Gastroesophageal sphincter (tissue), 4 donors: ENCODE measurements around the gene GRM7. TPM values are rescaled to one million over a fixed set of nuclear protein-coding genes. Genes with fewer than 3 reads are reported as not detected.

Experiments
- ATAC-seq: fragments of 150-250 bp; one replicate; pipeline ENCODE4 v1.9.1; 2016; ENCODE audit warnings: mild to moderate bottlenecking, moderate library complexity
- H3K27ac ChIP-seq, 4 donors: fragments of 200-600 bp; sonication (generic) in 3 of 4; 1 replicate in 3 of 4; 2 replicates in 1 of 4; pipeline ENCODE4 v1.5.1; 2016 to 2019
- H3K27me3 ChIP-seq: fragments of 200-600 bp; sonication (generic); one replicate; pipeline ENCODE4 v1.5.1; 2019
- H3K36me3 ChIP-seq, 2 donors: fragments of 200-600 bp; sonication (generic); one replicate each; pipeline ENCODE4 v1.5.1; 2019; ENCODE audit warnings: control low read depth in 1 of 2
- H3K4me1 ChIP-seq, 3 donors: fragments of 200-600 bp; sonication (generic); 1 replicate in 2 of 3; 2 replicates in 1 of 3; pipeline ENCODE4 v1.5.1; 2016 to 2019; ENCODE audit warnings: control low read depth in 2 of 3
- H3K4me3 ChIP-seq, 2 donors: fragments of 200-600 bp; sonication (generic); one replicate each; pipeline ENCODE4 v1.5.1; 2019; ENCODE audit warnings: mild to moderate bottlenecking in 1 of 2, moderate library complexity in 1 of 2
- H3K9me3 ChIP-seq, 3 donors: fragments of 200-600 bp; sonication (generic); one replicate each; pipeline ENCODE4 v1.5.1; 2017 to 2019; ENCODE audit warnings: control low read depth in 2 of 3
- CTCF ChIP-seq, 4 experiments: fragments of 200-600 bp in 2 of 4; fragments of 450-650 bp in 2 of 4; sonication (generic) in 1 of 4; IDR thresholded peaks; one replicate each; pipeline ENCODE4 v1.5.1; 2017 to 2019; ENCODE audit warnings: antibody characterized with exemption in 4 of 4, mild to moderate bottlenecking in 2 of 4, moderate library complexity in 2 of 4
- EP300 ChIP-seq: sonication (generic); formaldehyde crosslinking; IDR thresholded peaks from one replicate; pipeline ENCODE4 v1.6.1; 2017; ENCODE audit warnings: antibody characterized with exemption, mild to moderate bottlenecking
- POLR2A ChIP-seq, 2 donors: fragments of 450-650 bp; IDR thresholded peaks; one replicate each; pipeline ENCODE4 v1.6.1; 2017; ENCODE audit warnings: antibody characterized with exemption in 2 of 2, mild to moderate bottlenecking in 2 of 2, moderate library complexity in 1 of 2
- POLR2AphosphoS5 ChIP-seq: sonication (generic); formaldehyde crosslinking; IDR thresholded peaks from one replicate; pipeline ENCODE4 v1.6.1; 2017; ENCODE audit warnings: antibody characterized with exemption
- WGBS, 2 donors: methylation state at CpG; one replicate each; pipeline ENCODE4 v1.1.5; 2018; ENCODE audit warnings: low coverage in 1 of 2; 5-methylcytosine and 5-hydroxymethylcytosine counted together
- total RNA-seq, 4 donors: library from RNA; depleted of rRNA; stranded (reverse); fragments of >200 nt; gene quantifications; one replicate each; pipeline ENCODE4 v1.1.0, GENCODE V29; 2016

GRM7 gene
- total RNA-seq, 4 donors from 2014 or later = 0.40 to 7.6 TPM; not detected in 2

GRCh38 chr3:7015683-7016440 lies 154.9 kb downstream of the GRM7 start:
- no peak overlapping the region for H3K27ac ChIP-seq
- ATAC-seq = no peak
- H3K9me3 ChIP-seq = peaks cover 0 to 6% (median 0%) of the 10 kb centered on the region in 3 donors
- no peak overlapping the region for H3K4me3 ChIP-seq
- H3K4me1 ChIP-seq = no peaks in the 10 kb centered on the region
- TF ChIP-seq POLR2A (IDR thresholded peaks at IDR 0.05) = no peak
- no peak for TF ChIP-seq POLR2AphosphoS5
- TF ChIP-seq EP300 = no peak
- no peak for TF ChIP-seq CTCF (IDR thresholded peaks at IDR 0.05)
- H3K36me3 ChIP-seq = no peaks in the 10 kb centered on the region
- no peaks in the 10 kb centered on the region for H3K27me3 ChIP-seq
- 42 to 73% methylated on average over 4 to 5 of the region's 5 CpGs for WGBS, 2 donors

GRCh38 chr3:7025581-7026300 lies 164.8 kb downstream of the GRM7 start:
- TF ChIP-seq POLR2AphosphoS5 = no peak
- TF ChIP-seq CTCF (IDR thresholded peaks at IDR 0.05) = no peak
- no peak for TF ChIP-seq EP300
- no peak for TF ChIP-seq POLR2A (IDR thresholded peaks at IDR 0.05)
- H3K27me3 ChIP-seq = no peaks in the 10 kb centered on the region
- H3K36me3 ChIP-seq = no peaks in the 10 kb centered on the region
- 46 to 63% methylated on average over 3 of the region's 3 CpGs for WGBS, 2 donors
- H3K4me3 ChIP-seq = no peak overlapping the region
- ATAC-seq = no peak
- no peaks in the 10 kb centered on the region for H3K4me1 ChIP-seq
- H3K27ac ChIP-seq = no peak overlapping the region
- H3K9me3 ChIP-seq = no peaks in the 10 kb centered on the region

- Histone ChIP-seq H3K27ac (no peak overlapping the region), H3K4me3 (no peak overlapping the region), H3K4me1 (no peaks in the 10 kb centered on the region), H3K36me3 (no peaks in the 10 kb centered on the region), H3K27me3 (no peaks in the 10 kb centered on the region), H3K9me3 (peaks cover 0 to 2% (median 0%) of the 10 kb centered on the region in 3 donors)
- 79 to 85% methylated on average over 3 of the region's 3 CpGs for WGBS, 2 donors
- no peak for ATAC-seq
- TF ChIP-seq POLR2AphosphoS5 (no peak), EP300 (no peak), POLR2A (IDR thresholded peaks at IDR 0.05) (no peak), CTCF (IDR thresholded peaks at IDR 0.05) (no peak)
Measured at GRCh38 chr3:7029562-7029961, 168.6 kb downstream of the GRM7 start.

GRCh38 chr3:7038394-7038793 lies 177.5 kb downstream of the GRM7 start:
- no peak for ATAC-seq
- H3K4me1 ChIP-seq = no peaks in the 10 kb centered on the region
- H3K36me3 ChIP-seq = no peaks in the 10 kb centered on the region
- peaks cover 0 to 6% (median 0%) of the 10 kb centered on the region in 3 donors for H3K9me3 ChIP-seq
- H3K27ac ChIP-seq = no peak overlapping the region
- no peaks in the 10 kb centered on the region for H3K27me3 ChIP-seq
- H3K4me3 ChIP-seq = no peak overlapping the region
- WGBS, 2 donors = 76 to 77% methylated on average over 3 to 4 of the region's 4 CpGs
- TF ChIP-seq POLR2AphosphoS5 = no peak
- no peak for TF ChIP-seq CTCF (IDR thresholded peaks at IDR 0.05)
- TF ChIP-seq EP300 = no peak
- no peak for TF ChIP-seq POLR2A (IDR thresholded peaks at IDR 0.05)
